ENCODE data around the gene TFDP1. TPM values are rescaled to one million over a fixed set of nuclear protein-coding genes. Genes with fewer than 3 reads are reported as not detected.

TFDP1 gene
- polyA plus RNA-seq, 1 donor: 68.0 TPM

GRCh38 chr13:113550453-113550852 is 34.1 kb upstream of the TFDP1 start:
- no peaks in the 10 kb centered on the region for H3K4me1 ChIP-seq (ENCODE audit: control insufficient read depth, insufficient read depth, low read length)
- WGBS (ENCODE audit: insufficient coverage, low lambda C conversion rate): no CpG with 5 or more reads among the region's 9 CpGs
- no peak overlapping the region for H3K27ac ChIP-seq (ENCODE audit: low read length)
- H3K27me3 ChIP-seq (ENCODE audit: control insufficient read depth, insufficient read depth, low read length): no peaks in the 10 kb centered on the region
- no peak for DNase-seq
- peaks cover 39% of the 10 kb centered on the region for H3K36me3 ChIP-seq (ENCODE audit: control insufficient read depth, insufficient read depth, low read length)
- H3K4me3 ChIP-seq (ENCODE audit: low read length): no peak overlapping the region
- peaks cover 2% of the 10 kb centered on the region for H3K9me3 ChIP-seq (ENCODE audit: control insufficient read depth, low read depth, low read length)

DNA sequence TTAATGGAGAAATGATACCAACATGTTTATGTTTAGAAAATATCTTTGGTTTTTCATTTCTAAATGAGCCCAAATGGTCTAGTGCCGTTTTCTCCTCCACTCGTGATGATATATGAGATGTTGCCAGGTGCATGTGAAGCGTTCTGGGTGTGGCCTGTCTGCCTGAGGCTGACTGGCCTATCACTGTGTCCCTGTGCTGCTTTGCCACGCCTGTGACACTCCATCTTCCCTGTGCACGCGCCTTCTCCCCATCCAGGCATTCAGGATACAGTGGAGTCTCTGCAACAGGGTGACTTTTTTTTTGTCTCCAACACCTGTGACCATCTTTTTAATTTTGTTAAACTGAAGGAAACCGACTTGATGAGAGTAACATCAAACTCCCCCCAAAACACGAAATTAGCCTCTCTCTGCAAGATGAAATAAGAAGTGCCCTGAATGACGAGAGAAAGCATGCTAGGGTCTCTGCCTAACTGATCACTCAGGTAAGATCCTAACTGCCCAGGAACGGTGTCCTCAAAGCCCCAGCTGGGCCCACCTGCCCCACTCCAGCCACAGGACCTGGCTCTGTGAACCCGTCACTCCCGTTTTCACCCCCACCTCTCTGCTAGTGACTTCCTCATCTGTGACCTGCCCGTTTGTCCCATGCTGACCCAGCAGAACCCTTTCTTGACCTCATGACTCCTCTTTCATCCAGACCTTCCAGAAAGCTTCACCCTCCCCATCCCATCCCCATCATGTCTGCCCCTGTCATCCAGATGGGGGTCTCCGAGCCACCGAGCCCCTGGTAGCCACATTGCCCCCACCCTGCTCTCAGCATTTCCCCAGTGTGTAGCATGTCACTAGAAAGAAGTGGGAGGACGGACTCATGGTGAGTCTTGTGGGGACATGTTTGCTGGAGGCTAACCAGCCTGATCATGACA is 33.2 kb upstream of the TFDP1 start:
- WGBS (ENCODE audit: insufficient coverage, low lambda C conversion rate): 20% methylated on average over 1 of the region's 16 CpGs

GRCh38 chr13:113552079-113552478 is 32.5 kb upstream of the TFDP1 start:
- peaks cover 2% of the 10 kb centered on the region for H3K9me3 ChIP-seq (ENCODE audit: control insufficient read depth, low read depth, low read length)
- no CpG with 5 or more reads among the region's 11 CpGs for WGBS (ENCODE audit: insufficient coverage, low lambda C conversion rate)
- DNase-seq: no peak
- no peaks in the 10 kb centered on the region for H3K4me1 ChIP-seq (ENCODE audit: control insufficient read depth, insufficient read depth, low read length)
- H3K27me3 ChIP-seq (ENCODE audit: control insufficient read depth, insufficient read depth, low read length): no peaks in the 10 kb centered on the region
- H3K36me3 ChIP-seq (ENCODE audit: control insufficient read depth, insufficient read depth, low read length): peaks cover 38% of the 10 kb centered on the region
- H3K27ac ChIP-seq (ENCODE audit: low read length): no peak overlapping the region
- H3K4me3 ChIP-seq (ENCODE audit: low read length): no peak overlapping the region

More for the DNA sequence above, 33.2 kb upstream of the TFDP1 start:
- Histone ChIP-seq H3K4me1 (ENCODE audit: control insufficient read depth, insufficient read depth, low read length) (no peaks in the 10 kb centered on the region), H3K9me3 (ENCODE audit: control insufficient read depth, low read depth, low read length) (peaks cover 2% of the 10 kb centered on the region), H3K4me3 (ENCODE audit: low read length) (no peak overlapping the region), H3K27ac (ENCODE audit: low read length) (no peak overlapping the region), H3K36me3 (ENCODE audit: control insufficient read depth, insufficient read depth, low read length) (peaks cover 38% of the 10 kb centered on the region), H3K27me3 (ENCODE audit: control insufficient read depth, insufficient read depth, low read length) (no peaks in the 10 kb centered on the region)
- no peak for DNase-seq

DNA sequence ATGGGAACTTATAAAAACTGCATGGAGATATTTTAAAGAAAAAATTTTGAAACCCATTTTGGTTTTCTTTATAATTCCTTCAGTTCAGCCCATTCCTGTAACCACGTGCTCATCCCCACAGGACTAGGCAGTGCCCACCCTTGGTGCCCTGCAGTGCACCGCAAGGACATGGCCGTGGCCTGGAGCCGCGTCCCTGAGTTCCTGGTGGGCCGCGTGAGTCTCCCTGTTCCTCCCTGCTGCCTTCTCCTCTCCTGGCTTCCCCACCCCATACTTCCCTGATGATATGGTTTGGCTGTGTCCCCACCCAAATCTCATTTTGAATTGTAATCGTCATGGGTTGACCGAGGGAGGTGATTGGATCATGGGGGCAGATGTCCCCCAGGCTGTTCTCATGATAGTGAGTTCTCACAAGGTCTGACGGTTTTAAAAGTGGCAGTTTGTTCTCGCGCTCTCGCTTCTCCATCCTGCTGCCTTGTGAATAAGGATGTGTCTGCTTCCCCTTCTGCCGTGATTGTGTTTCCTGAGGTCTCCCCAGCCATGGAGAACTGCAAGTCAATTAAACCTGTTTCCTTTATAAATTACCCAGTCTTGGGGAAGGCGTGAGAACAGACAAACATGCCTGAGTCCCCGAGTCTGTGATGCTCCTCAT is 31.6 kb upstream of the TFDP1 start:
- no peak overlapping the region for H3K27ac ChIP-seq (ENCODE audit: low read length)
- H3K9me3 ChIP-seq (ENCODE audit: control insufficient read depth, low read depth, low read length): no peaks in the 10 kb centered on the region
- no CpG with 5 or more reads among the region's 16 CpGs for WGBS (ENCODE audit: insufficient coverage, low lambda C conversion rate)
- H3K36me3 ChIP-seq (ENCODE audit: control insufficient read depth, insufficient read depth, low read length): peaks cover 34% of the 10 kb centered on the region
- H3K27me3 ChIP-seq (ENCODE audit: control insufficient read depth, insufficient read depth, low read length): no peaks in the 10 kb centered on the region
- no peak for DNase-seq
- H3K4me3 ChIP-seq (ENCODE audit: low read length): no peak overlapping the region
- no peaks in the 10 kb centered on the region for H3K4me1 ChIP-seq (ENCODE audit: control insufficient read depth, insufficient read depth, low read length)

GRCh38 chr13:113553511-113554332 is 30.8 kb upstream of the TFDP1 start:
- Histone ChIP-seq H3K36me3 (ENCODE audit: control insufficient read depth, insufficient read depth, low read length) (peaks cover 31% of the 10 kb centered on the region), H3K27me3 (ENCODE audit: control insufficient read depth, insufficient read depth, low read length) (no peaks in the 10 kb centered on the region), H3K4me3 (ENCODE audit: low read length) (no peak overlapping the region), H3K27ac (ENCODE audit: low read length) (no peak overlapping the region), H3K9me3 (ENCODE audit: control insufficient read depth, low read depth, low read length) (no peaks in the 10 kb centered on the region), H3K4me1 (ENCODE audit: control insufficient read depth, insufficient read depth, low read length) (no peaks in the 10 kb centered on the region)
- DNase-seq: no peak
- WGBS (ENCODE audit: insufficient coverage, low lambda C conversion rate): no CpG with 5 or more reads among the region's 16 CpGs

GRCh38 chr13:113554333-113554700 is 30.2 kb upstream of the TFDP1 start:
- no peaks in the 10 kb centered on the region for H3K4me1 ChIP-seq (ENCODE audit: control insufficient read depth, insufficient read depth, low read length)
- WGBS (ENCODE audit: insufficient coverage, low lambda C conversion rate): 86% methylated on average over 6 of the region's 9 CpGs
- no peaks in the 10 kb centered on the region for H3K9me3 ChIP-seq (ENCODE audit: control insufficient read depth, low read depth, low read length)
- H3K27ac ChIP-seq (ENCODE audit: low read length): no peak overlapping the region
- DNase-seq: no peak
- H3K27me3 ChIP-seq (ENCODE audit: control insufficient read depth, insufficient read depth, low read length): no peaks in the 10 kb centered on the region
- H3K4me3 ChIP-seq (ENCODE audit: low read length): no peak overlapping the region
- peaks cover 27% of the 10 kb centered on the region for H3K36me3 ChIP-seq (ENCODE audit: control insufficient read depth, insufficient read depth, low read length)

GRCh38 chr13:113555141-113555540 is 29.4 kb upstream of the TFDP1 start:
- H3K27ac ChIP-seq (ENCODE audit: low read length): no peak overlapping the region
- WGBS (ENCODE audit: insufficient coverage, low lambda C conversion rate): no CpG with 5 or more reads among the region's 4 CpGs
- no peak for DNase-seq

GRCh38 chr13:113557013-113557412 is 27.5 kb upstream of the TFDP1 start:
- H3K36me3 ChIP-seq (ENCODE audit: control insufficient read depth, insufficient read depth, low read length): peaks cover 8% of the 10 kb centered on the region
- H3K9me3 ChIP-seq (ENCODE audit: control insufficient read depth, low read depth, low read length): no peaks in the 10 kb centered on the region
- no peaks in the 10 kb centered on the region for H3K4me1 ChIP-seq (ENCODE audit: control insufficient read depth, insufficient read depth, low read length)
- DNase-seq: no peak
- no CpG with 5 or more reads among the region's 5 CpGs for WGBS (ENCODE audit: insufficient coverage, low lambda C conversion rate)
- no peaks in the 10 kb centered on the region for H3K27me3 ChIP-seq (ENCODE audit: control insufficient read depth, insufficient read depth, low read length)
- H3K27ac ChIP-seq (ENCODE audit: low read length): no peak overlapping the region
- no peak overlapping the region for H3K4me3 ChIP-seq (ENCODE audit: low read length)

More at GRCh38 chr13:113555141-113555540, 29.4 kb upstream of the TFDP1 start:
- H3K27me3 ChIP-seq (ENCODE audit: control insufficient read depth, insufficient read depth, low read length): no peaks in the 10 kb centered on the region
- no peaks in the 10 kb centered on the region for H3K4me1 ChIP-seq (ENCODE audit: control insufficient read depth, insufficient read depth, low read length)
- no peak overlapping the region for H3K4me3 ChIP-seq (ENCODE audit: low read length)
- H3K36me3 ChIP-seq (ENCODE audit: control insufficient read depth, insufficient read depth, low read length): peaks cover 24% of the 10 kb centered on the region
- no peaks in the 10 kb centered on the region for H3K9me3 ChIP-seq (ENCODE audit: control insufficient read depth, low read depth, low read length)

- Histone ChIP-seq H3K4me3 (ENCODE audit: low read length) (no peak overlapping the region), H3K9me3 (ENCODE audit: control insufficient read depth, low read depth, low read length) (no peaks in the 10 kb centered on the region), H3K4me1 (ENCODE audit: control insufficient read depth, insufficient read depth, low read length) (peaks cover 3% of the 10 kb centered on the region), H3K36me3 (ENCODE audit: control insufficient read depth, insufficient read depth, low read length) (peaks cover 2% of the 10 kb centered on the region), H3K27ac (ENCODE audit: low read length) (no peak overlapping the region), H3K27me3 (ENCODE audit: control insufficient read depth, insufficient read depth, low read length) (no peaks in the 10 kb centered on the region)
- no peak for DNase-seq
- WGBS (ENCODE audit: insufficient coverage, low lambda C conversion rate): no CpG with 5 or more reads among the region's 6 CpGs
These were observed 26.1 kb upstream of the TFDP1 start for GRCh38 chr13:113558461-113558860.

- H3K9me3 ChIP-seq (ENCODE audit: control insufficient read depth, low read depth, low read length): no peaks in the 10 kb centered on the region
- no peak for DNase-seq
- 80% methylated on average over 1 of the region's 7 CpGs for WGBS (ENCODE audit: insufficient coverage, low lambda C conversion rate)
- no peaks in the 10 kb centered on the region for H3K36me3 ChIP-seq (ENCODE audit: control insufficient read depth, insufficient read depth, low read length)
- peaks cover 3% of the 10 kb centered on the region for H3K4me1 ChIP-seq (ENCODE audit: control insufficient read depth, insufficient read depth, low read length)
- no peak overlapping the region for H3K27ac ChIP-seq (ENCODE audit: low read length)
- no peak overlapping the region for H3K4me3 ChIP-seq (ENCODE audit: low read length)
- H3K27me3 ChIP-seq (ENCODE audit: control insufficient read depth, insufficient read depth, low read length): no peaks in the 10 kb centered on the region
These were observed 25.5 kb upstream of the TFDP1 start for GRCh38 chr13:113559061-113559460.
